ENCODE results near the gene NSG1.

GRCh38 chr4:4358093-4358854 is 28.6 kb upstream of the NSG1 start:
- no peak for TF ChIP-seq CTCF (IDR thresholded peaks at IDR 0.05)
- no peak for TF ChIP-seq POLR2AphosphoS5 (IDR thresholded peaks at IDR 0.05)
- TF ChIP-seq POLR2A (IDR thresholded peaks at IDR 0.05) = no peak
